B cell (primary cell): ENCODE results near the gene HPS6. TPM values are rescaled to one million over a fixed set of nuclear protein-coding genes. Genes with fewer than 3 reads are reported as not detected.
"Not testable (repeated sequence)": the region's sequence is repeated elsewhere in the genome, so short reads cannot be mapped to it uniquely, and the experiment has no call there.

Experiments used
- ATAC-seq: fragments of 200-7000 bp; cut with Tn5 transposase; one replicate; pipeline ENCODE4 v1.10.0; 2021; ENCODE audit warnings: low read depth, mild to moderate bottlenecking, moderate number of reproducible peaks, moderate library complexity
- CTCF ChIA-PET: fragments of 350-600 bp; sonication (Branson Sonifier 250); formaldehyde crosslinking; loops from one replicate; lab custom pipeline; 2021; ENCODE audit warnings: antibody characterized with exemption, inconsistent platforms; lab: Charles Lee
- POLR2A ChIA-PET: fragments of 350-600 bp; sonication (Branson Sonifier 250); formaldehyde crosslinking; loops from one replicate; lab custom pipeline; 2021; ENCODE audit warnings: antibody characterized with exemption; lab: Charles Lee
- DNase-seq: peaks from one replicate; pipeline ENCODE4 v3.0.0; 2013
- H2AFZ ChIP-seq: 2 replicates; pipeline ENCODE4 v1.6.1; 2012; ENCODE audit warnings: mild to moderate bottlenecking, low read depth, low read length; ENCODE audit not compliant: insufficient read depth, poor library complexity, severe bottlenecking
- H3K27ac ChIP-seq, 2 donors: 1 replicate in 1 of 2; 2 replicates in 1 of 2; pipeline ENCODE4 v1.5.1; 2012 to 2013; ENCODE audit warnings: low read length in 2 of 2, mild to moderate bottlenecking in 2 of 2, moderate library complexity in 1 of 2
- H3K27me3 ChIP-seq, 4 experiments: fragments of 200-600 bp in 1 of 4; sonication (generic) in 1 of 4; replicated peaks in 1 of 4; 1 replicate in 2 of 4; 2 replicates in 2 of 4; pipeline versions ENCODE4 v1.6.1 to v1.7.0; 2013 to 2016; ENCODE audit warnings: low read length in 3 of 4, mild to moderate bottlenecking in 2 of 4, mixed read lengths in 1 of 4, moderate library complexity in 1 of 4; ENCODE audit not compliant: insufficient read depth in 4 of 4, control insufficient read depth in 3 of 4; ENCODE audit errors: control extremely low read depth in 1 of 4
- H3K36me3 ChIP-seq, 2 experiments: replicated peaks in 1 of 2; 1 replicate in 1 of 2; 2 replicates in 1 of 2; pipeline versions ENCODE4 v1.6.1 to v1.7.1; 2013; ENCODE audit warnings: low read length in 1 of 2; ENCODE audit not compliant: insufficient read depth in 2 of 2, control insufficient read depth in 1 of 2; ENCODE audit errors: control extremely low read depth in 1 of 2, extremely low read depth in 1 of 2
- H3K4me1 ChIP-seq, 2 donors: fragments of 200-600 bp in 1 of 2; sonication (generic) in 1 of 2; 1 replicate in 1 of 2; 2 replicates in 1 of 2; pipeline versions ENCODE4 v1.5.1 to v1.6.1; 2013 to 2017; ENCODE audit warnings: low read length in 2 of 2; ENCODE audit not compliant: control insufficient read depth in 2 of 2, insufficient read depth in 2 of 2
- H3K4me2 ChIP-seq: replicated peaks from 2 replicates; pipeline ENCODE3; 2012; ENCODE audit warnings: mild to moderate bottlenecking, low read depth, low read length; ENCODE audit not compliant: poor library complexity, severe bottlenecking
- H3K4me3 ChIP-seq, 5 experiments: fragments of 200-600 bp in 1 of 5; sonication (generic) in 1 of 5; 1 replicate in 3 of 5; 2 replicates in 2 of 5; pipeline versions ENCODE4 v1.5.1 to v1.7.0; 2011 to 2016; ENCODE audit warnings: low read length in 4 of 5, mild to moderate bottlenecking in 4 of 5, low read depth in 2 of 5, control low read depth in 1 of 5, moderate library complexity in 1 of 5; ENCODE audit not compliant: insufficient read depth in 1 of 5; ENCODE audit errors: control extremely low read depth in 1 of 5, extremely low read depth in 1 of 5
- H3K79me2 ChIP-seq: fragments of 200-600 bp; sonication (generic); one replicate; pipeline ENCODE4 v1.6.0; 2016; ENCODE audit warnings: low read length; ENCODE audit not compliant: control insufficient read depth, insufficient read depth
- H3K9ac ChIP-seq: fragments of 200-600 bp; sonication (generic); 2 replicates; pipeline ENCODE4 v1.6.1; 2017; ENCODE audit warnings: mild to moderate bottlenecking, low read length, moderate library complexity
- H3K9me3 ChIP-seq, 3 donors: one replicate each; pipeline versions ENCODE4 v1.6.1 to v1.7.1; 2013; ENCODE audit warnings: low read length in 2 of 3; ENCODE audit not compliant: control insufficient read depth in 2 of 3, insufficient read depth in 1 of 3; ENCODE audit errors: control extremely low read depth in 1 of 3
- H4K20me1 ChIP-seq: 2 replicates; pipeline ENCODE4 v1.6.0; 2012; ENCODE audit warnings: mild to moderate bottlenecking, low read length; ENCODE audit not compliant: insufficient read depth, control insufficient read depth, poor library complexity, severe bottlenecking
- H3K27ac Mint-ChIP-seq: one replicate; pipeline ENCODE4 v1.8.0; 2021; ENCODE audit warnings: mixed read lengths
- H3K27me3 Mint-ChIP-seq: one replicate; pipeline ENCODE4 v1.8.0; 2021; ENCODE audit warnings: mixed read lengths
- H3K4me1 Mint-ChIP-seq: one replicate; pipeline ENCODE4 v1.8.0; 2021; ENCODE audit warnings: mixed read lengths
- H3K4me3 Mint-ChIP-seq: one replicate; pipeline ENCODE4 v1.8.0; 2021; ENCODE audit warnings: mixed read lengths
- H3K9me3 Mint-ChIP-seq: one replicate; pipeline ENCODE4 v1.8.0; 2022; ENCODE audit warnings: mixed read lengths; ENCODE audit not compliant: insufficient read depth
- CTCF ChIP-seq: fragments of 200-600 bp; IDR thresholded peaks from one replicate; pipeline ENCODE4 v1.8.0; 2022; ENCODE audit warnings: antibody characterized with exemption, mild to moderate bottlenecking
- EZH2 ChIP-seq: IDR thresholded peaks from 2 replicates; pipeline ENCODE4 v1.6.1; 2012; ENCODE audit warnings: borderline replicate concordance, low read depth, mild to moderate bottlenecking, moderate library complexity, low read length; ENCODE audit not compliant: insufficient read depth, poor library complexity, severe bottlenecking
- WGBS: methylation state at CpG from one replicate; pipeline ENCODE4 v1.1.5; 2013; ENCODE audit warnings: missing lambda C conversion rate; ENCODE audit not compliant: insufficient coverage; 5-methylcytosine and 5-hydroxymethylcytosine counted together
- intact Hi-C: fragments of 100-400 bp; cut with micrococcal nuclease; formaldehyde crosslinking; loops from one replicate; pipeline ENCODE4 v1.10.0; 2022
- polyA plus RNA-seq: library from polyadenylated mRNA; depleted of rRNA; stranded (reverse); fragments of >200 nt; gene quantifications from 2 replicates; pipeline ENCODE4 v1.2.3, GENCODE V29; 2012
- total RNA-seq, 2 donors: library from RNA; stranded (reverse); fragments of 120-200 nt in 1 of 2; gene quantifications; 1 replicate in 1 of 2; 2 replicates in 1 of 2; pipeline versions ENCODE4 v1.2.3 to v1.2.4, GENCODE V29; 2013 to 2022

The HPS6 gene
- total and polyA plus RNA-seq, 2 donors (not counting 1 experiment from before 2014, with no cell fraction given): 2.8 to 29.5 TPM

DNA sequence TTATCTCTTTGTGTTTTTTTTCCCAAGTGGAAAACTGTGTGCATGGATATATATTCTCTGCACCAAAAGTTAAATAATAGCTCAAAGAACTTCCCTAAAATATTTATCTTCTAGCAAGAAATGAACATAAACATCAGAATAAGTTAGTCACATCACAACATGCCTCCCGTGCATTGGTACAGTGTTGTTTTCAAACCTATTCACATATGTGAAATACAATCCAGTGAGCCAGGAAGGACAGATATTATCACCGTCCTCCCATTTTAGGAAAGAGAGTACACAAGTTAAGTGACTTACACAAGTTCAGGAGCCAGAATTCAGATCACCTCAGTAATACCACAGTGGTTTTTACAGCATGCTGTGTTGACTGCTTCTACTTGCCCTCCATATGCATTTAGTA is 31.4 kb upstream of the HPS6 start:
- Histone ChIP-seq H3K27me3 (no peaks in the 10 kb centered on the region), H3K79me2 (no peaks in the 10 kb centered on the region), H2AFZ (no peak overlapping the region), H3K36me3 (peaks cover 2 to 36% of the 10 kb centered on the region in 2 experiments), H4K20me1 (no peaks in the 10 kb centered on the region), H3K4me3 (no peak overlapping the region), H3K4me2 (no peak overlapping the region), H3K9me3 (no peaks in the 10 kb centered on the region), H3K9ac (no peak overlapping the region), H3K27ac (no peak overlapping the region), H3K4me1 (no peaks in the 10 kb centered on the region)
- no peak overlapping the region for H3K4me3 Mint-ChIP-seq
- no CpG with 5 or more reads among the region's 2 CpGs for WGBS
- no peaks in the 10 kb centered on the region for H3K4me1 Mint-ChIP-seq
- TF ChIP-seq CTCF: no peak
- no peak for TF ChIP-seq EZH2
- intact Hi-C loops: no loop called here
- ChIA-PET CTCF (interaction anchor here (0.5 kb wide), 1 partner anchor 14 kb away, joined by 3 read pairs; no protein-coding TSS in a partner anchor), POLR2A (no interaction called here)
- no peaks in the 10 kb centered on the region for H3K9me3 Mint-ChIP-seq
- H3K27ac Mint-ChIP-seq: no peak overlapping the region
- H3K27me3 Mint-ChIP-seq: no peaks in the 10 kb centered on the region
- ATAC-seq (no peak), DNase-seq (no peak)

GRCh38 chr10:102035807-102036206 is 29.3 kb upstream of the HPS6 start:
- POLR2A ChIA-PET: not testable (repeated sequence)

More at GRCh38 chr10:102035807-102036206, 29.3 kb upstream of the HPS6 start:
- H3K4me3 Mint-ChIP-seq, H3K4me2 ChIP-seq, H3K27ac Mint-ChIP-seq, H3K27me3 Mint-ChIP-seq, CTCF ChIA-PET, H3K9me3 Mint-ChIP-seq, H2AFZ ChIP-seq, H3K4me1 Mint-ChIP-seq, intact Hi-C loops, ATAC-seq, DNase-seq, H3K4me3 ChIP-seq, H3K9ac ChIP-seq, H3K27me3 ChIP-seq, H3K27ac ChIP-seq, H3K9me3 ChIP-seq, H3K4me1 ChIP-seq: not testable (repeated sequence)
- H4K20me1 ChIP-seq: peaks cover 11% of the 10 kb centered on the region
- WGBS: over 99% methylated on average over 18 of the region's 33 CpGs
- H3K79me2 ChIP-seq: peaks cover 17% of the 10 kb centered on the region
- peaks cover 5 to 23% of the 10 kb centered on the region in 2 experiments for H3K36me3 ChIP-seq
